HG03135 (cell line): ENCODE measurements around the gene CADPS.

Experiments used
- ATAC-seq: cut with Tn5 transposase; IDR thresholded peaks from one replicate; pipeline ENCODE4 v1.9.1; 2021; ENCODE audit warnings: mild to moderate bottlenecking, moderate library complexity; ENCODE audit not compliant: unreplicated experiment

Gene CADPS

DNA sequence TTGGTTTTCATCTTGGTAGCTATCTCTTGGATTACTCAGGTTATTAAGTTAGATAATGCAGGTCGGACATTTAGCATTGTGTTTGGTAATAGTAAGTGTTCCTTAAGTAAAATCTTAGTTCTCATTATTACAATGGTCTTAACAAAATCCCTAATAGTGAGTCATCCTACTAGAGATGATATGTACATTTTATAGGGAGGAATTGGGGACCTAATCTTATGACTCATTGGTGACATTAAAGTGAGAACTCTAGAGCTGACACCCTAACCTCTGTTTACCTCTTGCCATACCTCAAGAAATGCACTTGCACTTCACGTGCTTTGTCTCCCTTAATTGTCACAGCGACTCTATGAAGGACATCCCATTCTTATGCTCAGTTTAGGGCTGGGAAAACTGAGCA is 174.9 kb downstream of the CADPS start:
- ATAC-seq = no peak

DNA sequence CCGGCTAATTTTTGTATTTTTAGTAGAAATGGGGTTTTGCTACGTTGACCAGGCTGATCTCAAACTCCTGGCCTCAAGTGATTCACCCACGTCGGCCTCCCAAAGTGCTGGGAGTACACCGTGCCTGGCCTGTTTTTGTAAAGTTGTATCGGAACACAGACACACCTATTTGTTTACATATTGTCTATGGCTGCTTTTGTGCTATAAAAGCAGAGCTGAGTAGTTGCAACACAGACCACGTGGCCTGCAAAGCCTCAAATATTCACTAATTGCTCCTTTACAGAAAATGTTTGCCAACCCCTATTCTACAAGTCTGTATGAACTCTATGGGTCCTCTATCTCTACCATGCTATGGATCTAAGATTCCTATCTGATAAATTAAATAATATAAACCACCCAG is 175.5 kb downstream of the CADPS start:
- ATAC-seq = no peak

DNA sequence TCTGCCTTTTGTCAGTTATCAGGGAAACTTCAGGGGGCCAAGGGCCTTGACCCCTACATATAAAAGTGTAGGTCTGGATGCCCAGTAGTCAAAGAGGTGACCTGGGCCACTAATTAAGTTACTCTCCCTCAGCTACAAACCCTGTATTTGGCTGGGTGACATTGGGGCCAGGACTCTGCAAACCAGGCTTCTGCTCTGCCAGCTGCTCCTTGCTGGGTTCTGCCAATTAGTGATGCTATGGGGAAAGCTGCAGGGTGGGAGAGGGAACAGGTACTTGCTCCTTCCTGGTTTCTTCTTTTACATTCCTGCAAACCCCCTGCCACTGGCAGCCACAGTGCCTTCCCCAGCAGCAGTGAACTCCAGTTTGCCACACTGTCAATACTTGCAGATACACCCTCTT is 179.2 kb downstream of the CADPS start:
- no peak for ATAC-seq

DNA sequence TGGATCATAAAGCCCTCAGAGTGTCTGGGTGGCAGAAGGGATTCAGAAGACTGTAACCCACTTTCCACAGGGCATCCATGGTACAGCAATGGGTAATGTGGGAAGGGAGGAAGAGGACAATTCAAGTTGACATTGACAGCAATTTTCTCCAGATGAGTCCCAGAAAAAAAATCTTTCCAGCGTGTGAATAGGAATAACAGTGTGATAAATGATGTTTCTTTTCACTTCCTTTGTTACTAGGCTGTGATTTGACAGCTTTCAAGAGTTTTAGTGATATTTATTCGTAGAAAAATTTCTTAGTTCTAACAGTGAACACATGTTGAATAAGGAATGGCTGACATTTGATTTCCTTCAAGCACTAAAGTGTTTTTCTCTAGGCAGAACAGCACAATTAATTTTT is 186.4 kb downstream of the CADPS start:
- no peak for ATAC-seq

DNA sequence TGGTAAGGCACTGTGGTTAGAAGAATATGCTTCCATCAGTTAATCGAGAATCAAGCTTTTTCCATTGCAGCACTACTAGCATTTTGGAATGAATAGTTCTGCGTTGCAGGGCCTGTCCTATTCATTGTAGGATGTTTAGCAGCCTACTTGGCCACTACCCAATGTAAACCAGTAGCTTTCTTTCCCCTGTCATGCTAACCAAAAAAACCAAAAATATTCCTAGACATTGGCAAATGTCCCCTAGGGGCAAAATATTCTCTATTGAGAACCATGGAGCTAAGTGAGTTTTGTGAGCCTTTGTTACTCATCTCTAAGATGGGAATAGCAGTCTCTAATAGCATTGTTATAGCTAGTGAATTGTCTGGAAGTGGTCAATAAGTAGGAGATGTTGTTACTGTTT is 187.2 kb downstream of the CADPS start:
- ATAC-seq = no peak

DNA sequence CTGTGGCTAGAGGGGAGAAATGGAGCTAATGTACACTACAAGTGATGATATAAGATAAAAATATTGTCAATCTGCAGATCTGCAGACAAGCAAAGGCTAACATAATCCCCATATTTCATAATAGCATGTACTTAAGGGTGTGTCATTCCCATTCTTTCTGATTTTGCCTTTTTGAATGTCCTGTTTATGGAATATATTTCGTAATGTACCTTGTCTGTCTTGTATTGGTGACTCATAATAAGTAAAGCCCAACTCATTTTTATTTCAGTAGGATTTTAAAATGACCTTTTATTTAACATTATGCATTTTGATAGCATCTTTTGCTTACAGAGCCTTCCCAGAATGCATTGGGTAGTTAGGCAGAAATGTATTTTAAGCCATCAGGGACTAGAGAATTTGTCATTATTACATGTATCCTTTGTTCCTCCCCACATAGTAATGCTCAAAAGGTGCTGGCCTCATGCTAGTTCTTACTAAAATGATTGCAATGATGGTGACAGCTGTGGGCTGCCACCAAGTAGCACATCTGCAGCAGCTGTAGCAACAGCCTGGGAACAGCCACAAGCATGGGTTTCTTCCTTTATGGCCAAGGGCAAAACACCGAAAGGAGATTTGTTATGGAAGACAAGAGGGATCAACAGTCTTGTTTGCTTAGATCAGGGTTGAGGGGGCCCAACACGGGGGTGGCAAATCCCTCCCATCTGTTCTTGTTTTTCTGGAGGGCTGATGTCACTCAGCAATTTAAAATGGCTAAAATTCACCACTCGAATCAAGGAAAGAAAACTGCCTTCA is 188.5 kb downstream of the CADPS start:
- ATAC-seq = no peak

DNA sequence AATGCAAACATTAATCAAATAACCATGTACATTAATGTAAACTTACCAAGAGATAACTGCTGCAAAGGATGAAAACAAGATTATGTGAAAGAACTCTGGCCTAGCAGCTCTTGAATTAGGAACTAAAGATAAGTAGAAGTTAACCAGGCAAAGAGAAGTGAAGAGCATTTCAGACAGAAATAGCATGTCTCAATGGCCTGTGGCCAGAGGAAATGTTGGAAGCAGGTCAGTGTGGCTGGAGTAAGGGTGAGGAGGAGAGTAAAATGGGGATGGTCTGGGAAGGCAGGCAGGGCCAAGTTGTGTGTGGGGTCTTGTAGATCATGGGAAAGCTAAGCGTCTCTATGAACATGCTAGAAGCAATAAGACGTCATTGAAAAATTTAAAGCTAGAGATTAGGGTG is 192.4 kb downstream of the CADPS start:
- ATAC-seq = no peak

DNA sequence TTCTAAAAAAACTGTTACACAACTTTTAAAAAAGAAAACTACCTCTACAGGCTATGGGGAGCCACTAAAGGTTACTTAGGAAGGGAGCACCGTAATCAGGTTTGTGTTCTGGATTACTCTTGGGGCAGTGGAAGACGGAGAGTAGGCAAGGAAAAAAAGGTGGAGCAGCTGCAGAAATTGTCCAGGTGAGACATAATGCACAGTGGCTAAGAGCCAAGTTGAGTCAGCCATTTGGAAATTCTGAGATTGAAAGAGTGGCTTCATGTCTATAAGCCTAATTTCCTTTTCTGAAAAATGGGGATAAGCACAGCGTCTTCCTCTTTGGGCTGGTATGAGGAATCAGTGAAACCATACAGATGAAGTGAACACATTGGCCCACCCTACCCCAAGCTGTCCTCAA is 195.2 kb downstream of the CADPS start:
- no peak for ATAC-seq

DNA sequence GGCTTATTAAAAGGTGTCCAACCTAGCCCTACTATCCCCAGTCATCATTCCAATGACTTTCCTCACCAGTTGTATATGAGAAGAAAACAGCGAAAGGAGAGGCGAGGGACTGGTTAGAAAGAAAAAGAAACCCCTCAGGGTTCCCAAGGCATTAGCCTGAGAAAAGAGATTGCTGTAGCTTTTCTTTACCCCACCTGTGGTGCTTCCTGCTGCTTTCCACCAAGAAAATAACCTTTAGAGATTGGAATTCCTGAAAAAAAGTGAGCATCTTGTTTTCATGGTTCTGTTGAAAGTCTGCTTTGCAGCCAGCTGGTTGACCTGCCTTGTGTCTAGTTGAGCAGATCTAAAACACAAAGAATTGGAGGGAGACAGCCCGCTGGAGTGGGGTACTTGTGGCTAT is 196.4 kb downstream of the CADPS start:
- no peak for ATAC-seq

DNA sequence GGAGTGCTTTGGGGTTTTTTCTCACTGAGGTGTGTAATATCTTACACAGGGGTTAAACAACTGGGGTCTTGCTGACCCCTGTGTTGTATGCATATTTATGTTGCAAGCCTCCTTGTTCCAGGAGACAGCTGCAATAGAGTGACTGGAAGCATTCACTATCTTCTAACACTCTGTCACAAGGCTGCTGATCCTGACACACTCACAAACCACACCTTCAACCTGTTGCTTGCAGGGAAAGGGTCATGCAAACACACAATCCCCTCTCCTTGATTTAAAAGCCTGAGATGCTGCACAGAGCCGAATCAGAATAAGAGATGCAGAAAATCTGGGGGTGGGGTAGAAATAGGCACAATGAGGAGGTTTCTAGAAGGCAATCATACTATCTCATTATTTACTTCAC is 197.3 kb downstream of the CADPS start:
- ATAC-seq = no peak

DNA sequence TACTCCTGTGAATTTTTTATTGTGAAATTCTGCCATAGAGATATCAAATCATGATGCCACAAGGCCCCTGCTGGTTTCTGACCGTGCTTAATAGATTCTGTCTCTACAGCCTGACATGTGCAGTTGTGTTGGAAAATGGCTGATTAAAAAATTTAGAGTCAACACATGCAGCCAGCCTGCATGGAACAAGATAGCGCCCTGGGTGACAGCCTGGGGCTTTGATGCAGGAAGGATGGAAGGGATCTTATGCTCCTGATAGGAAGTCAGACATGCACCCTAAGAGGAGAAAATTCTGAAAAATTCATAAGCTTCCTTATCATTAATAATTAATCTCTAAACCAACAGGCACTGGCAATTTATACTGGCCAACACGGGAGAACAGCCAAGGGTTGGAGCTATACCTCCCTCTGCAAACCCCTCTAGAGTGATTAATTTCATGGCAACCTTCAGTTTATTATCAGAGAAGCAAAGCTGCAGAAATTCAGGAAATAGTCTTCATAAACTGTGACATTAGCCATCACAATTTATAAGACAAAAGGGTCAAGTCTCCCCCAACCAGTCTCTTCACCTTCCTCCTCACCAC is 198.4 kb downstream of the CADPS start:
- no peak for ATAC-seq

DNA sequence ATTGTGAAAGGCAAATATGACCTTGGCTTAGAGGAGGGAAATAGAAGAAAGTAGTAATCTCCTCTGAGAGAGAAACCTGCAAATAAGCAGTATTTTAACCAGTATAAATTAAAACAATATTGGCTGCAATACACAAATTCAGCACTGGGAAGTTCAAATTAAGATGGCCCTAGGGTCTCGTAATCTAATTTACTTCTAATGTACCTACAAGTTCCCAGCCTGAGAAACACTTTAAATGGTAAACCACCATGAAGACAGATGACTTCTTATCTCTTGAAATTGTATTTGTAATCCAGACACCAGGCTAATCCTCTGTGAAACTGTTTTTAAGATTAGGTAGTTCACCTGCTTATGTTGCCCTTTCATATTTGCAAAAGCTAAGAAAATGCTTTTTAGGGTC is 199.7 kb downstream of the CADPS start:
- ATAC-seq = no peak

DNA sequence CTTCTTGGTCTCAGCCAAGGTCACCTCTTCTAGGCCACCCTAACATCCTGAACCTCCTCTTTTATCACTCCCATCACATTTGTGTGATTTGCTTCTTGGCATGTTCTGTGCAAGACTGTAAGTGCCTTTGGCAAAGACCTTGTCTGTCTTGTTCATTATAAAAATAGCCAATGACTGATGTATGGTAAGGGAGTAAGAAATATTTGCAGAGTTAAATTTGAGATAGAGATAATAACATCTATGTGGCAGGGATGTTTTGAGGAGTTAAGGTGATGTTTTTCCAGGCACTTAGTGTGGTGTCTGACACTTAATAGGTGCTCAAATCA is 202.3 kb downstream of the CADPS start:
- ATAC-seq = no peak

DNA sequence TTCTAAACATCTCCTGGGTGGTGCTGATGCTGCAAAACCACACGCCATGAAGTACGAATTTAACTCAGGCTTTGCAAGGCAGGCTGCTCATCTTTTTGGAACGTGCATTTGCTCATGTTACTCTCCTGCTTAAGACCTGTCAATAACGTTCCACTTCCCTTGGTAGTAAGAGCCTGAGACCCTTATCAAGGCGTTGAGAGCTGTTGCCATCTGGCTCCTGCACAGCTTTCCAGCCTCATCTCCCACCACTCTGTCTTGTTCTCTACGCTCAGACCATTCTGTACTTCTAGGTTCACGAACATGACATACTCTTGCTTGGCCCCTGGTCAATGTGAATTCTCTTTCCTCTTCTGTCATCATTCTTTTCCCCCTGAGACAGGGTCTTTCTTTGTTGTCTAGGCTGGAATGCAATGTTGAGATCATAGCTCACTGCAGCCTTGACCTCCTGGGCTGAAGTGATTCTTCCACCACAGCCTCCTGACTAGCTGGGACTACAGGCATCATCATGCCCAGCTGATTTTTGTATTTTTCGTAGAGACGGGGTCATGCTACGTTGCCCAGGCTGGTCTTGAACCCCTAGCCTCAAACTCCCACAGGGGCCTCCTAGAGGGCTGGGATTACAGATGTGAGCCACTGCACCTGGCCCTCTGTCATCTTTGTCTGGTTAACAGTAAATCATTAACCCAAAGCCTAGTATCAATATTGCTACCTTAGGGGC is 202.8 kb downstream of the CADPS start:
- ATAC-seq = peak; percentile 89

DNA sequence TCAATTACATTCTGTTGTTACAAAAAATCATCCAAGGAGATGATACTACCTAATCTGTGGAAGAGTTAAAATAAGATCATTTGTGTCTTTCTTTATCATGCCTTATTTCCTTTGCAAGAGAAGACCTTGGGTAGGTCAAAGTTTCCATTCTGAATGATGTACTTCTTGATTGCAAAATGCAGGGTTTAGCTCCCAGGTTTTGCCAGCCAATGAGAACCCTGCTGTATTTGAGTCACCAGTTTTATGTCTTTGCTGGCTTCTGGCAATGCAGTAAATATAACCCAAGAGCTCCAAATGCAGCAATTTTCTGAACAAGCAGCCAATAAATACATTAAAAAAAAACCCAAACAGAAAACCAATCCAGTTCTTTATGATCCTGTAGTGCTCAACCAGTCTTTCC is 204.9 kb downstream of the CADPS start:
- no peak for ATAC-seq

DNA sequence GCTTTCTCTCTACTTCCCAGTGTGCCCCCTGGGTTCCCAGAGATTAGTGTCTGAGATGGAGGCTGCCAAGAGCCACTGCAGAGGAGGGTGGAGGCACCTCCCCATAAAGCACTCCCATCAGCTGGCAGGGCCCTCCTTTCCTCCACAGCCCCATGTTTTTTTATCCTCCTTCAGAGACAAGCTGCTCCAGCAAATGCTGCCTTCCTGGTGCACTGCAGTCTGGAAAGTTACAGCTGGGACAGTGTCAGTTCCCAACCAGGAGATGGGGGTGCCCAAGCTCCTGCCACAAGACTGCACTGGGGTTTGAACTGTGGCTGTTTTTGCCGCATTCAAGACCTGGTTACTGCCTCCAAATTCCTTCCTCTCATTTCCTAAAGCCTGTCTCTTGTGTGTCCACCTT is 206.1 kb downstream of the CADPS start:
- ATAC-seq = no peak

DNA sequence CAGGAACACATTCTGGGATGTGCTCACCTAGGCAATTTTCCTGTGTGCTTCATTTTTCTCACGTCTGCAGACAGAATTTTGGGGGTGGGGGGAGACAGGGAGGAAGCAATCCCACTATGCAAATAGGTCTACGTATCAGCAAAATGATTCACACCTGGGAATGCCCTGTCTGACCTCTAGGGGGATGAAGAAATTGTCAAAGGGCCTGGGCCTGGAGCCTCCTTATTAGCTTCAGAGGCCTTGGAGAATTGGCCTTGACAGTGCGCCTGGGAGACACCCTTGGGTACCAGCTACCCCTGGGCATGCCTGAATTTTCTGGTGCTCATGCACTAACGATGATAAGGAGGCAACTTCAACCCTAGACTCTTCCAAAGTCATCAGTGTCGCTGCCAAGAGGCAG is 207.5 kb downstream of the CADPS start:
- no peak for ATAC-seq

DNA sequence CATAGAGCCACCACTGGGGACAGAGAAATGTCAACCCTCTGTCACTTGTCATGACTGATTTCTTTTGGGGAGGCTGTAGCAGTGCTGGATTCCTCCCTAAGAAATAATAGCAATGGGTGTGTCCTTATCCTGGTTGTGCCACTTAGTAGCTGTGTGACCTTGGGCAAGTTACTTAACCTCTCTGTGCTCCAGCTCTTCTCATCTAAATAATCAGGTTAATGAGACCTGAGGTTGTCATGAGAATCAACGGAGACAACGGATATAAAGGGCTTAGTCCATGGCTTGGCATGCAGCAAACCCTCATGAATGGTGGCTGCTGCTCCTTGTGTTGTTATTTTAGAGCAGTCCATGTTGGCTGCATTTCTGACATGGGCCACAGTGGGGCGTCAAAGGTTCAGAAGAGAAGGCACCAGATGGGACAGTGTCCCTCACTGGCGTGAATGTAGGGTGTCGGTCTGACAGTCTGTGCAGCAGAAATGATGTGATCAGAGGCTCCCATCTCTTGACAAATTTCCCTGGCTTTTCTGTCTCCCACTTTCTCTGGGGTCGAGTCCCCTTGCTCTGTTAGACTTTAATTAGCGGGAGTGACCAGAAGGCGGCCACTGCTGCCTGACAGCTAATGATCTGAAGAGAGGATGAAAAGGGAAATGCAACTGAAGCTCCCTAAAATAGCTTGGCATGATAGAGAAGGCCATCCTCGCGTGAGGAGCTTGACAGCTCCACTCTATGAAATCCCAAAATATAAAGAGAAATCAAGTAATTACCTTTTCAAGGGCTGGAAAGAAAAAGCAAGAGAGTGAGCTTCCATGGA is 209.4 kb downstream of the CADPS start:
- ATAC-seq = peak; percentile 92

DNA sequence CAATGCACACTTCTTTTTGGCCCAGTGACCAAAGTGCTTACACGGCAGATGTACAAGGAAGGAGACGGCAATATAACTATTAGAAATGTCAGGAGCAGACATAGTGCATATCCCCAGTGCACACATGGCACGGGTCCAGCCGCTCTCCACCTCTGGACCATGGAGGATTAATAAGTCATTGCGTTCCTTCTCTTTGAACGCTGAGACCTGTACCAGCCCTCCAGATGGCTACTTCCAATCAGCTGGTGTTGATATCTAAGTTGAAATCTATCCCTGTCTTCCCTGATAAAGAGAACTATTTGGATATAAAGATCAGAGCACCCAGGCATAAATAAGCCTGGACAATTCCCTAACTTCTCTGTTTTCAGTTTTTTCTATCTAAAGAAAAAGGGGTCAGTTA is 212.5 kb downstream of the CADPS start:
- no peak for ATAC-seq

DNA sequence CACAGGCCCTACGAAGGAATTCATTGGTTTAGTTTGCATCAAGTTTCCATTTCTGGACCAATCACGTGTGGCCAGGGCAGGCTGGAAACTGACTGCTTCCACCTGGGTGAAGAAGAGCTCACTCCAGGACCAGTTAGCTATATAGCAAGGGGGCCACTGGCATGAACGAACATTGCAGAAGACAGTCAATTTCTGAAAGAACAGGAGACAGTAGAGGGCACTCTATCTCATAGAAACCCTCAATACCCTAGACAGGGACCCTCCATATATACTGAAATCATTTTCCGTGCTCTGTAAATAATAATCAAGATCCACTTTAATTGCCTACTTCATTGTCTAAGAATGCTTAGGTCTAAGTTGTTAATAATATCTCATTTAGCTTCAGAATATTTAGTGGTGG is 215.6 kb downstream of the CADPS start:
- ATAC-seq = no peak

DNA sequence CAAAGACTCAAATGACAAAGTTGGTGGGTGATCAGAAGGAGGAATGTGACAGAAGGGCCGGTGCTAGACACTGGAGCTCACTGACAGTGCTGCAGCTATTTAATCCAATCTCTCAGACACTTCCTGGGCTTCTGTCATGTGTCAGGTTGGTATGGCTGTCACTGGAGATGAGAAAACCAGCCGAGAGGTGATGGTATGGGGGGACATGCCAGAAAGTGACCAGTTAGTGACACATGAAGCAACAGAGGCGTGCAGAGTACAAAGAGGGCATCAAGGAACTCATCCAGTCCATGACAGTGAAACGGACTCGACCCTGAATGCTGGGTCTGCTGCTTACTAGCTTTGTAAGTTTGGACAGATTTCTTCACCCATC is 219.5 kb downstream of the CADPS start:
- ATAC-seq = no peak
